Breast epithelium (tissue), 4 donors: ENCODE data around the gene ACOT8. TPM values are rescaled to one million over a fixed set of nuclear protein-coding genes. Genes with fewer than 3 reads are reported as not detected.

ENCODE experiments used
- DNase-seq, 2 donors: peaks; one replicate each; pipeline ENCODE4 v3.0.0-alpha.2; 2019; ENCODE audit warnings: low spot score in 2 of 2
- H3K27ac ChIP-seq, 2 donors: fragments of 200-600 bp; sonication (generic) in 1 of 2; one replicate each; pipeline ENCODE4 v1.5.1; 2016 to 2019; ENCODE audit warnings: mild to moderate bottlenecking in 1 of 2
- H3K27me3 ChIP-seq, 2 donors: fragments of 200-600 bp; sonication (generic) in 1 of 2; one replicate each; pipeline versions ENCODE4 v1.5.1 to v1.6.0; 2017 to 2019; ENCODE audit warnings: control low read depth in 1 of 2, mild to moderate bottlenecking in 1 of 2
- H3K36me3 ChIP-seq: fragments of 200-600 bp; one replicate; pipeline ENCODE4 v1.5.1; 2019
- H3K4me1 ChIP-seq, 2 donors: fragments of 200-600 bp; sonication (generic); one replicate each; pipeline ENCODE4 v1.5.1; 2016 to 2019; ENCODE audit warnings: control low read depth in 1 of 2
- H3K4me3 ChIP-seq, 3 donors: fragments of 200-600 bp; sonication (generic); 1 replicate in 2 of 3; 2 replicates in 1 of 3; pipeline ENCODE4 v1.5.1; 2016 to 2019; ENCODE audit warnings: mild to moderate bottlenecking in 3 of 3, moderate library complexity in 2 of 3
- H3K9me3 ChIP-seq, 2 donors: fragments of 200-600 bp; sonication (generic) in 1 of 2; one replicate each; pipeline ENCODE4 v1.5.1; 2016 to 2019; ENCODE audit warnings: control low read depth in 1 of 2
- CTCF ChIP-seq, 3 donors: fragments of 450-650 bp; IDR thresholded peaks; one replicate each; pipeline ENCODE4 v1.5.1; 2016 to 2017; ENCODE audit warnings: antibody characterized with exemption in 3 of 3, mild to moderate bottlenecking in 3 of 3, moderate library complexity in 3 of 3
- POLR2A ChIP-seq: fragments of 450-650 bp; IDR thresholded peaks from one replicate; pipeline ENCODE4 v1.6.1; 2016; ENCODE audit warnings: antibody characterized with exemption, mild to moderate bottlenecking, moderate library complexity
- POLR2AphosphoS5 ChIP-seq, 3 donors: sonication (generic); formaldehyde crosslinking; IDR thresholded peaks; one replicate each; pipeline ENCODE4 v1.6.1; 2017; ENCODE audit warnings: antibody characterized with exemption in 3 of 3
- intact Hi-C: fragments of 100-400 bp; cut with DNase I; formaldehyde crosslinking; loops from one replicate; pipeline ENCODE4 v1.15.1; 2023; ENCODE audit warnings: low total_unique reads
- total RNA-seq, 3 donors: library from RNA; depleted of rRNA; stranded (reverse); fragments of >200 nt; gene quantifications; one replicate each; pipeline ENCODE4 v1.1.0, GENCODE V29; 2016

The ACOT8 gene
- total RNA-seq, 3 donors from 2014 or later: 33.4 to 48.9 (median 37.3) TPM

- Histone ChIP-seq H3K9me3 (no peaks in the 10 kb centered on the region), H3K4me1 (no peaks in the 10 kb centered on the region), H3K4me3 (no peak overlapping the region), H3K36me3 (peaks cover 4% of the 10 kb centered on the region), H3K27ac (peak overlapping the region in 1 of 2 donors; percentile 63), H3K27me3 (no peaks in the 10 kb centered on the region)
- no peak for DNase-seq
- intact Hi-C loops: no loop called here
- TF ChIP-seq POLR2A: no peak
- no peak for TF ChIP-seq POLR2AphosphoS5 (IDR thresholded peaks at IDR 0.05)
- no peak for TF ChIP-seq CTCF (IDR thresholded peaks at IDR 0.05)
Observed at GRCh38 chr20:45841407-45842129, 15.6 kb downstream of the ACOT8 start.

DNA sequence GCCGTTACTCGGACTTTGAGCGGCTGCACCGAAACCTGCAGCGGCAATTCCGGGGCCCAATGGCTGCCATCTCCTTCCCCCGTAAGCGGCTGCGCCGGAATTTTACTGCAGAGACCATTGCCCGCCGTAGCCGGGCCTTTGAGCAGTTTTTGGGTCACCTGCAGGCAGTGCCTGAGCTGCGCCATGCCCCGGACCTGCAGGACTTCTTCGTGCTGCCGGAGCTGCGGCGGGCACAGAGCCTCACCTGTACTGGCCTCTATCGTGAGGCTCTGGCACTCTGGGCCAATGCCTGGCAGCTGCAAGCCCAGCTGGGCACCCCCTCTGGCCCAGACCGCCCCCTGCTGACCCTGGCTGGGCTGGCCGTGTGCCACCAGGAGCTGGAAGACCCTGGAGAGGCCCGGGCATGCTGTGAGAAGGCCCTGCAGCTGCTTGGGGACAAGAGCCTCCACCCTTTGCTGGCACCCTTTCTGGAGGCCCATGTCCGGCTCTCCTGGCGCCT is 16.4 kb downstream of the ACOT8 start:
- DNase-seq: no peak
- TF ChIP-seq CTCF (IDR thresholded peaks at IDR 0.05) (no peak), POLR2AphosphoS5 (IDR thresholded peaks at IDR 0.05) (no peak), POLR2A (no peak)
- Histone ChIP-seq H3K36me3 (peaks cover 4% of the 10 kb centered on the region), H3K9me3 (no peaks in the 10 kb centered on the region), H3K27ac (no peak overlapping the region), H3K27me3 (no peaks in the 10 kb centered on the region), H3K4me1 (no peaks in the 10 kb centered on the region), H3K4me3 (no peak overlapping the region)
- intact Hi-C loops: no loop called here

DNA sequence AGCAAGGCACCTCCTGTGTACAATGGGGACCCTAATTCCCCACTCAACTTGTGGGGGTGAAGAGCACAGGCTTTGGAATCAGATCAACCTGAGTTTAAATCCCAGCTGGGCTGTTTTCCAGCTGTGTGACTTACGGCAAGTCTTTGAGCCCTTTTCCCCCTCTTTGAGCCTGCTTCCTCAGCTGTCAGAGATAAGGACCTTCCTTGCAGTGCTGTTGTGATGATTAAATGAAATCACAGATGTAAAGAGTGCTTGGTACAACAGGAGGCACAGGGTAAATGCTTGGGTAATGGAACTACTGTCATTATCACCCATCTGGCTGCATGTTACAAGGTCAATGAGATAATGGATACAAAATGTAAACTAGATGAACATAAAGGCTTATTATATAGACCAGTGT is 20.4 kb downstream of the ACOT8 start:
- Histone ChIP-seq H3K4me3 (peak overlapping the region in 2 of 3 donors; percentile 8 to 39), H3K27me3 (no peaks in the 10 kb centered on the region), H3K27ac (peak overlapping the region in 1 of 2 donors; percentile 67), H3K9me3 (no peaks in the 10 kb centered on the region), H3K36me3 (peaks cover 4% of the 10 kb centered on the region), H3K4me1 (peaks cover 4 to 8% of the 10 kb centered on the region in 2 donors)
- intact Hi-C loops: no loop called here
- no peak for DNase-seq
- TF ChIP-seq POLR2AphosphoS5 (IDR thresholded peaks at IDR 0.05) (no peak), POLR2A (no peak), CTCF (IDR thresholded peaks at IDR 0.05) (no peak)

DNA sequence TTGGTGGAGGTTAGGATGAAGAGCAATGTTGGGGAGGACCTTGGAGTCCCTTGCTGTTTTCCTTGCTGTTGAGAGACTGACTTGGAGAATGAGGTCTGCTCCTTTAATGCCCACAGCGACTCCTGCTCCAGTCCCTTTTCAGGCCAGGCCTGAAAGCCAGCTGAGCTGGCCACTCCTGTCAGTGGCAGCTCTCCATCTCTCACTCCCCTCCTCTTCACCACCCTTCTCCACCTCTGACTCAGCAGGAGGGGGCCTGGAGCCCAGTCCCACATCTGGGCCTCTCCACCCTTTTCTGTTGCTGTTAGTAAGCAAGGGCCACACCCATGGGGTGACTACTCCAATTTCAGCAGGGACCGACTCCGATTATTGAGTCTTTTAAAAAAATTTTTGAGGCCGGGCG is 21.4 kb downstream of the ACOT8 start:
- Histone ChIP-seq H3K27ac (peak overlapping the region; percentile 1 to 97), H3K4me1 (peaks cover 4 to 8% of the 10 kb centered on the region in 2 donors), H3K9me3 (no peaks in the 10 kb centered on the region), H3K36me3 (peaks cover 4% of the 10 kb centered on the region), H3K4me3 (peak overlapping the region; percentile 68 to 94 (median 80)), H3K27me3 (no peaks in the 10 kb centered on the region)
- no peak for DNase-seq
- TF ChIP-seq POLR2AphosphoS5 (IDR thresholded peaks at IDR 0.05): no peak
- intact Hi-C loops: no loop called here

DNA sequence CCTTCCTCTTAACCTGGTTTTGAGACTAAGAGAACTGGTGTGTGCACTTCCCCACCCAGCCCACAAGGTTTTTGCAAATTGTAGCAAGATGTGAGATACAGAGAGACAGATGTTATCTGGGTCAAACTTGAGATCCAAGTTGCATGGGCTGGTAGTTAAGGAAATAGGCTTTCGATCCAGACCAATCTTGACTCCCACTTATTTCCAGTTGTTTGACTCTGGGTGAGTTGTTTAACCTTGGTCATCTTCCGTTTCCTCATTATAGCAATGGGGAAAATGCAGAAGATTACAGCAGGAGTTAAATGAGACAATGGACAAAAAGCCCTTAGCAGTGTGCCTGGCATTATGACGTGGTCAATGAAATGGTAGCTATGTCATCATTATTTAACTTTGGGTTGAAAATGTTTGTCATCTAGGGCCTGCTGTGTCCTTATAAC is 21.8 kb downstream of the ACOT8 start:
- H3K36me3 ChIP-seq: peaks cover 4% of the 10 kb centered on the region
- peak overlapping the region; percentile 93 to 97 for H3K27ac ChIP-seq
- H3K4me3 ChIP-seq: peak overlapping the region; percentile 68 to 94 (median 80)
- DNase-seq: no peak
- H3K9me3 ChIP-seq: no peaks in the 10 kb centered on the region
- H3K27me3 ChIP-seq: no peaks in the 10 kb centered on the region
- H3K4me1 ChIP-seq: peaks cover 4 to 8% of the 10 kb centered on the region in 2 donors
- intact Hi-C loops: no loop called here
- TF ChIP-seq POLR2A (no peak), POLR2AphosphoS5 (IDR thresholded peaks at IDR 0.05) (no peak)

DNA sequence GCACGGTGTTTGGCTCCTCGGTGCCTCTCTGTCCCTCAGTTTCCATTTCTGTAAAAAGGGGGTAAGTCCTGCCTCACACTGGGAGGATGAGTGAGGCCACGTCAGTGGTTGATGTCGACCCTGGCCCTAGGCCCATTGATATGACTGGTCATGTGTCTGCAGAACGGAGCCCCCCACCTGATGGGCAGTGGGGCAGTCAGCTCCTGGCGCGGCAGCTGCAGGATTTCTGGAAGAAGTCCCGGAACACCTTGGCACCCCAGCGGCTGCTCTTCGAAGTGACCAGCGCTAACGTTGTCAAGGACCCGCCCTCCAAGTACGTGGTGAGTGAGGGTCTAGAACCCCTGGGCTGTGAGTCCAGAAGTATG is 22.4 kb downstream of the ACOT8 start:
- intact Hi-C loops: no loop called here
- Histone ChIP-seq H3K4me1 (peaks cover 4 to 8% of the 10 kb centered on the region in 2 donors), H3K27me3 (no peaks in the 10 kb centered on the region), H3K4me3 (peak overlapping the region; percentile 68 to 94 (median 80)), H3K27ac (peak overlapping the region; percentile 93 to 97), H3K9me3 (no peaks in the 10 kb centered on the region), H3K36me3 (peaks cover 1% of the 10 kb centered on the region)
- DNase-seq: no peak
- TF ChIP-seq POLR2A (no peak), POLR2AphosphoS5 (IDR thresholded peaks at IDR 0.05) (no peak), CTCF (IDR thresholded peaks at IDR 0.05) (no peak)
